ENCODE measurements around the gene LSM14A.

DNA sequence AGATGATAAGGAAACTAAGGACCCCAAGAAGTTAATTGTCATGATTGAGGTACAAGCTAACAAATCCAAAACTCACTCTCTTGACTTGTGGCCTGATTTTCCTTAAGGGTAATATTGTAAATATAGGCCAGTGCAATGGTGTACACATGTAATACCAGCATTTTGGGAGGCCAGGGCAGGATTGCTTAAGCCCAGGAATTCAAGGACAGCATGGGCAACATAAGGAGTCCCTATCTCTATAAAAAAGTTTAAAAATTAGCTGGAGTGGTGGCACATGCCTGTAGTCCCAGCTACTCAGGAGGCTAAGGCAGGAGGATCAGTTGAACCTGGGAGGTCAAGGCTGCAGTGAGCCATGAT lies 53.3 kb downstream of the LSM14A start:
- TF ChIP-seq RAD21 (CRISPR knock-in tag; IDR thresholded peaks at IDR 0.05) = no peak
- TF ChIP-seq, protein P1, sequence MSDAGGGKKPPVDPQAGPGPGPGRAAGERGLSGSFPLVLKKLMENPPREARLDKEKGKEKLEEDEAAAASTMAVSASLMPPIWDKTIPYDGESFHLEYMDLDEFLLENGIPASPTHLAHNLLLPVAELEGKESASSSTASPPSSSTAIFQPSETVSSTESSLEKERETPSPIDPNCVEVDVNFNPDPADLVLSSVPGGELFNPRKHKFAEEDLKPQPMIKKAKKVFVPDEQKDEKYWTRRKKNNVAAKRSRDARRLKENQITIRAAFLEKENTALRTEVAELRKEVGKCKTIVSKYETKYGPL (CRISPR knock-in tag; IDR thresholded peaks at IDR 0.05) = no peak
- TF ChIP-seq, protein P2, sequence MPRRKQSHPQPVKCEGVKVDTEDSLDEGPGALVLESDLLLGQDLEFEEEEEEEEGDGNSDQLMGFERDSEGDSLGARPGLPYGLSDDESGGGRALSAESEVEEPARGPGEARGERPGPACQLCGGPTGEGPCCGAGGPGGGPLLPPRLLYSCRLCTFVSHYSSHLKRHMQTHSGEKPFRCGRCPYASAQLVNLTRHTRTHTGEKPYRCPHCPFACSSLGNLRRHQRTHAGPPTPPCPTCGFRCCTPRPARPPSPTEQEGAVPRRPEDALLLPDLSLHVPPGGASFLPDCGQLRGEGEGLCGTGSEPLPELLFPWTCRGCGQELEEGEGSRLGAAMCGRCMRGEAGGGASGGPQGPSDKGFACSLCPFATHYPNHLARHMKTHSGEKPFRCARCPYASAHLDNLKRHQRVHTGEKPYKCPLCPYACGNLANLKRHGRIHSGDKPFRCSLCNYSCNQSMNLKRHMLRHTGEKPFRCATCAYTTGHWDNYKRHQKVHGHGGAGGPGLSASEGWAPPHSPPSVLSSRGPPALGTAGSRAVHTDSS (CRISPR knock-in tag; conservative IDR thresholded peaks at IDR 0.05) = no peak
